Stimulated activated memory B cell treated with anti-CD40 and anti-IgM and Interleukin-4, amounts not matched to agents 10 μg/mL and 1 μg/mL and 100 μg/mL, for 72 hours (primary cell): ENCODE results near the gene CYB5D1.

Experiments used
- ATAC-seq: fragments of 150-1000 bp; cut with Tn5 transposase; 2 replicates; pipeline ENCODE4 v1.10.0; 2021
- H3K27ac Mint-ChIP-seq: one replicate; pipeline ENCODE4 v1.8.0; 2022; ENCODE audit warnings: mild to moderate bottlenecking, mixed read lengths
- H3K27me3 Mint-ChIP-seq: one replicate; pipeline ENCODE4 v1.8.0; 2022; ENCODE audit warnings: mixed read lengths
- H3K36me3 Mint-ChIP-seq: one replicate; pipeline ENCODE4 v1.8.0; 2022; ENCODE audit warnings: mixed read lengths
- H3K4me1 Mint-ChIP-seq: one replicate; pipeline ENCODE4 v1.8.0; 2022; ENCODE audit warnings: mixed read lengths
- H3K4me3 Mint-ChIP-seq: one replicate; pipeline ENCODE4 v1.8.0; 2022; ENCODE audit warnings: mild to moderate bottlenecking, moderate library complexity, mixed read lengths
- H3K9me3 Mint-ChIP-seq: one replicate; pipeline ENCODE4 v1.8.0; 2022; ENCODE audit warnings: mixed read lengths

The CYB5D1 gene

DNA sequence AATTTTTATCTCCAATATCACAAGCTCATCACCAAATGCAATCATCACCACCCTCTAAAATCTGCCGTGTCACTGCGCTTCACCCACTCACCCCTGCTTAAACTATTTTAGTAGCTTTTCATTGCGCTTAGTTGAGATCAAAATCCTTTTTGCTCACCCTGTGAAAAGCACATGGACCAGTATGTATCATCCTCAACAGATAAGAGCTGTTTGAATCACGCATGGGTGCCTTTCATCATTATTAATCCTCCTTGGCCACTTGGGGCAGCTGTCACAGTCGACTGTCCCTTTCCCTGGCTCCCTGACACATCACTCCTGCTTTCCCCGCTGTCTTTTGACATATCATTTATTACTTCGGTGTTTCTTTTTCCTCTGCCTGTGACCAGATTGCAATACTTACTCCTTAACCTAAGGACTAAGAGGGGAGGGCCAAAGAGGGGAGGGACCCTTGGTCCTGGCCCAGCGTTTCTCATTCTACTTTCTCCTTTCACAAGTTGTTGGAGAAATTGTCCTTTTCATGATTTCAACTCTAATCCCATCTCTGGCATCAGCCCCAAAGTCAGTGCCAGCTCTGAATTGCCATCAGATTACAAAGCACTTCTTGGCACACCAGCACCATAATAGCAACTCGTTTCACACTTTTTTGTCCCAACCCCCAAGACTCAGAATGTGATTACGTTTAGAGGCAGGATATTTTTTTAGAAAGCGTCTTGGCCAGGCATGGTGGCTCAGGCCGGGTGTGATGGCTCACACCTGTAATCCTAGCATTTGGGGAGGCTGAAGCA lies 32.4 kb upstream of the CYB5D1 start:
- Mint-ChIP-seq H3K27me3 (peaks cover 14% of the 10 kb centered on the region), H3K4me1 (peaks cover 6% of the 10 kb centered on the region), H3K4me3 (no peak overlapping the region), H3K9me3 (no peaks in the 10 kb centered on the region), H3K36me3 (no peaks in the 10 kb centered on the region), H3K27ac (no peak overlapping the region)
- no peak for ATAC-seq

DNA sequence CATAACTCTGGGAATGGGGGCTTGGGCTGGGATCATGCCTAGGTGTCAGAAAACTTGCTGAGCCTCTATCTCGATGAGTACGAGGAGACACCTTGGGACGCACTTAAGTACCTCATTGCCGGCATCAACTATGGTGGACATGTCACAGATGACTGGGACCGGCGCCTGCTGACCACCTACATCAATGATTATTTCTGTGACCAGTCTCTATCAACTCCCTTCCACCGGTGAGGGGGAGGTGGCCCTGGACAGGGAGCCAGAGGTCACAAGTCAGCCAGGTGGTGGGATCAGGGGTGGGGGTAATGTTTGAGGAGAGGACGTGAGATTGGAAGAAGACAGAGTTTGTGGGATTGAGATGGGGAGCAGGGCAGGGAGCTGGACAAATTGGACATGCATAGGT lies 27.2 kb upstream of the CYB5D1 start:
- no peak overlapping the region for H3K27ac Mint-ChIP-seq
- peaks cover 27% of the 10 kb centered on the region for H3K27me3 Mint-ChIP-seq
- H3K9me3 Mint-ChIP-seq, result no peaks in the 10 kb centered on the region
- no peaks in the 10 kb centered on the region for H3K36me3 Mint-ChIP-seq
- no peak for ATAC-seq
- peaks cover 12% of the 10 kb centered on the region for H3K4me1 Mint-ChIP-seq
- no peak overlapping the region for H3K4me3 Mint-ChIP-seq

DNA sequence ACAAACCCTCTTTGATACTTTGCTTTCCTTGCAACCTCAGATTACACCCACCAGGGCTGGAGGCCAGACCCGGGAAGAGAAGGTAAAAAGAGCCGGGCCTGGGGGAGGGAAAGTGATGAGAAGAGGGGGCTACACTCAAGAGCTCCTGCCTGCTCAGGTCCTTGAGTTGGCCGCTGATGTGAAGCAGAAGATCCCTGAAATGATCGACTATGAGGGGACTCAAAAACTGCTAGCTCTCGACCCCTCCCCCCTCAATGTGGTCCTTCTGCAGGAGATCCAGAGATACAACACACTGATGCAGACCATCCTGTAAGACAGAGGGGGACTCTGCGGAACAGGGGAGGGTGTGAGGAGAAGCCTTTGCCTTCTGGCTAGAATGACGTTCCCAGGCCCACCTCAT lies 26.6 kb upstream of the CYB5D1 start:
- Mint-ChIP-seq H3K36me3 (no peaks in the 10 kb centered on the region), H3K4me3 (no peak overlapping the region), H3K27ac (no peak overlapping the region), H3K27me3 (peaks cover 27% of the 10 kb centered on the region), H3K9me3 (no peaks in the 10 kb centered on the region), H3K4me1 (peaks cover 16% of the 10 kb centered on the region)
- no peak for ATAC-seq

DNA sequence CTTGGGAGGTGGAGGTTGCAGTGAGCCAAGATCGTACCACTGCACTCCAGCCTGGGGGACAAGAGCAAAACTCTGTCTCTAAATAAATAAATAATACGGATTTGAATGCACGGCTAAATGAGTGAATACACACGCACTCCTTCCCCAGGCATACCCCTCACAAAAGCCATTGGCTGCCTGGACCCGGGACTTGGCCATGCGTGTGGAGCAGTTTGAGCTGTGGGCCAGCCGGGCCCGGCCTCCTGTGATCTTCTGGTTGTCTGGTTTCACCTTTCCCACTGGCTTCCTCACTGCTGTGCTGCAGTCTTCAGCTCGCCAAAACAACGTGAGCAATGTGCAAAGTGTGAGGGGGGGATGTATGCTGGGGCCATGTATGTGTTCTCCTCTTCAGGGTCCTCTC lies 25.4 kb upstream of the CYB5D1 start:
- H3K27ac Mint-ChIP-seq, result no peak overlapping the region
- ATAC-seq, result no peak
- H3K36me3 Mint-ChIP-seq, result no peaks in the 10 kb centered on the region
- H3K27me3 Mint-ChIP-seq, result peaks cover 27% of the 10 kb centered on the region
- no peak overlapping the region for H3K4me3 Mint-ChIP-seq
- no peaks in the 10 kb centered on the region for H3K9me3 Mint-ChIP-seq
- H3K4me1 Mint-ChIP-seq, result peaks cover 28% of the 10 kb centered on the region

DNA sequence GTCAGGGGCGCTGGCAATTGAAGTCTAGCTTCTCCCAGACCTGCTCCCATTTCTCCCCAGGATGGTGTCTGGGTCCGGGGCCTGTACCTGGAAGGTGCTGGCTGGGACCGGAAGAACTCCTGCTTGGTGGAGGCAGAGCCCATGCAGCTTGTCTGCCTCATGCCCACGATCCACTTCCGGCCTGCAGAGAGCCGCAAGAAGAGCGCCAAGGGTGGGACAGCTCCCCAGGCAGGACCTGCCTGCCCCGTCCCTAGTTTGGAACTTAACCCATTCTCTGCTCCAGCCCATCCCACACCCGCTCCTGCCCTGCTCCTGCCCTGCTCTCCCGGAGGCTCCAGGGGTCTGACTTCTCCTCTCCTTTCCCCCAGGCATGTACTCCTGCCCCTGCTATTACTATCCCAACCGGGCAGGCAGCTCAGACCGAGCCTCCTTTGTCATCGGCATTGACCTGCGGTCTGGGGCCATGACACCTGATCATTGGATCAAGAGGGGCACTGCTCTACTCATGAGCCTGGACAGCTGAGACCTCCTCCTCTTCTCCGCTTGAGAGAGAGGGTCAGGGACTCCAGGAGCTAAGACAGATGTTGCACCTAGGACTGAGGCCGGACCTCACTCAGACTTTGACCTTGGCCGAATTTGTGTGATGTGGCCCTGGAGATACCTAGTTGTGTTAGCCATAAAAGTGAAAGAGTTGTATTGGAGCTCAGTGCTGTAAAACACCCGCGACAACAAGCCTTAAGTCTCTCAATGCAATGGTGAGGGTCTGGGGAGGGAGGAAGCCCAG lies 24.6 kb upstream of the CYB5D1 start:
- no peaks in the 10 kb centered on the region for H3K9me3 Mint-ChIP-seq
- ATAC-seq, result no peak
- peak overlapping the region; percentile 88 for H3K4me3 Mint-ChIP-seq
- H3K4me1 Mint-ChIP-seq, result peaks cover 32% of the 10 kb centered on the region
- peak overlapping the region; percentile 85 for H3K27ac Mint-ChIP-seq
- peaks cover 27% of the 10 kb centered on the region for H3K27me3 Mint-ChIP-seq
- H3K36me3 Mint-ChIP-seq, result no peaks in the 10 kb centered on the region

DNA sequence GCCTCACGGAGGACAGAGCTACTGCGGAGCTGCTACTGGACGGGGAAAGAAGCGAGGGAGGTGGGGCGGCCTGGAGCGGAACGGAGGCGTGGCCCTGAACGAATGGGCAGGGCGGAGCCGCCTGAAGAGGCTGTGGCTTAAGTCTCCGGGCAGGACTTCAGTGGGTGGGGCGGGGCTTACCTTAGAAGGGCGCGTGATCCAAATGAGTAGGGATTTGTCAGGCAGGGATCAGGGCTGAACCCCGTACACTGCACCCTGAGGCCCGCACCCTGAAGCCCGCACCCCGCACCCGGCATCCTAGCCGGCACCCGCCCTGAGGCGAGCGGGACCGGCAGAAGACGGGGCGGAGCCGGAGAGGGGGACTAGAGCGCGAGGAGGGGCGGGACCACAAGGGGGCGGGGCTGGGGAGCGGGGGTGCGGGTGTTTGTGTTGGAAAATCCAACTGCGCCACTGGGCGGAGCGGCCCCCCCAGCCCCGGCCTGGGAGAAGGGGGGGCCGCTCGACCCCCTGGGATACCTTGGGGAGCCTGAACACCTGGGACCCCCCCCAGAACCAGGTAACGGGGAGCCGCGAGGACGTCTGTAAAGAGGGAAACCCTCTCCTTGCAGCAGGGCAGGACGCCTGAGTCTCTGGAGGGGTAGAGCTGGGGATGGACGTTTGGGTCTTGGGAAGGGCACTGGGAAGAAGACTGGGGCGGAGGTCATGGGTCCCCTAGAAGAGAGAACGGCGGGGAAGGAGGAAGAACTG lies 23.8 kb upstream of the CYB5D1 start, which contains the start of gene KDM6B:
Gene KDM6B (plus strand): TSS at position 423 of the 747 bp plus-strand sequence. CDS start 11,338 bp downstream, outside the sequence.
- Mint-ChIP-seq H3K9me3 (no peaks in the 10 kb centered on the region), H3K27me3 (peaks cover 27% of the 10 kb centered on the region), H3K36me3 (no peaks in the 10 kb centered on the region), H3K4me3 (peak within 1 kb of the TSS; percentile 88), H3K27ac (peak within 1 kb of the TSS; percentile 85), H3K4me1 (peaks cover 40% of the 10 kb centered on the region)
- ATAC-seq, result peak; percentile 82

DNA sequence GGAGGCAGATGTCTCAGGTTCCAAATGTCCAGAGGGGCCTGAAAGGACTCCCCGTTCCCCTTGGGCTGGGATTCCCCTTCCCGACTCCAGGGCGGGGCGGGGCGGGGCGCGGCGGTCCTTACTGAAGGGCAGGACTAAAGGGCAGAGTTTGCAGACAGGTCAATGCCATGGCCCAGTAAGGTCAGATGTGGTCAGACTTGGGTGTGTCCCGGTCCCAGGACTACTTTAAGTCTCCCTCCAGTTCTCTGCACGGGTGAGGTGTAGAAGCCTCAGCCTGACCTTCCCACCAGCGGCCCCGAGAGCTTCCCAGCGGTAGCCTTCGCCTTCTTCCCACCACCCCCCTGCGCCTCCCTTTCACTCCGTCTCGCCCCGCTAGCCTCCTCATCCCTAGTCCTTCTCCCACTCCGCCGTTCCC lies 23.3 kb upstream of the CYB5D1 start:
- no peaks in the 10 kb centered on the region for H3K9me3 Mint-ChIP-seq
- no peaks in the 10 kb centered on the region for H3K36me3 Mint-ChIP-seq
- H3K4me3 Mint-ChIP-seq, result peak overlapping the region; percentile 88
- peaks cover 27% of the 10 kb centered on the region for H3K27me3 Mint-ChIP-seq
- ATAC-seq, result peak; percentile 59
- peak overlapping the region; percentile 85 for H3K27ac Mint-ChIP-seq
- H3K4me1 Mint-ChIP-seq, result peaks cover 45% of the 10 kb centered on the region

DNA sequence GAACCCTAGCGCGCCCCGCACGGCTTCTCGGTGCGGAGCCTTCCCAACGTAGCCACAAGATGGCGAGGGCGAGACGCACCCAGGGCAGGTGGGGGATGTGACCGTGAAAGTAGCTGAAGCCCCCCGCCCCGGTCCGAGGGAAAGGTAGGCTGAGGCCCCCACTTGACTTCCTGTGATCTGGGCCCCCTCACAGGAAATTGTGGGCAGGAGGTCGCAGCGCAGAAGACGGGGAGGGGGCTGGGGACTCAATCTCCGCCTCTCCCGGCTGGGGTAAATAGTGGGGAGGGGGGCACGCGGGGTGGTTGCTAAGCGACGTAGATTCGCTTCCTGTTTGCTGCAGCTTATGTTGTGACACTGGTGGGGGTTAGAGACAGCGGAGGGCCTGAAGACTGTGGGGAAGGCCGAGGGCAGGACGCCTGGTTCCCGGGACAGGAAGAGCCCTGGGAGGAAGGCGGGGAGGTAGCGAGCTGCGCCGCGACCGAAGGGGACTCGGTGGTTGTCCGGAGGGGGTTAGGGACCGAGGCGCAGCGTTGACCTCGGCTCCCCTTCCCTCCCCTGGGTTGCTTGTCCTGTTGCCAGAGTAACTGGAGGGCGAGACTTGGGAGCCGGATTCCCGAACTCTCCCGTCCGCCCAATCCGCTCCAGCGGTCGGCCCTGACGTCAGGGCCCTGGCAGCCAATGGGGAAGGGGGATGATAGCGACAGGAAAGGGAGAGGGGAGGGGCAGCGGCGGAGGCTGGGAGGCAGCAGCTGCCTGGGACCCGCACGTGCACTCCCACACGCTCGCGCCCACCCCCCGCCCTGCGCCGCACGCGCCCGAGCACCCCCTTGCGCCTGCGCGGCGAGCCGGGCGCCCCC lies 22.6 kb upstream of the CYB5D1 start:
- Mint-ChIP-seq H3K27ac (peak overlapping the region; percentile 85), H3K4me1 (peaks cover 51% of the 10 kb centered on the region), H3K36me3 (no peaks in the 10 kb centered on the region)

DNA sequence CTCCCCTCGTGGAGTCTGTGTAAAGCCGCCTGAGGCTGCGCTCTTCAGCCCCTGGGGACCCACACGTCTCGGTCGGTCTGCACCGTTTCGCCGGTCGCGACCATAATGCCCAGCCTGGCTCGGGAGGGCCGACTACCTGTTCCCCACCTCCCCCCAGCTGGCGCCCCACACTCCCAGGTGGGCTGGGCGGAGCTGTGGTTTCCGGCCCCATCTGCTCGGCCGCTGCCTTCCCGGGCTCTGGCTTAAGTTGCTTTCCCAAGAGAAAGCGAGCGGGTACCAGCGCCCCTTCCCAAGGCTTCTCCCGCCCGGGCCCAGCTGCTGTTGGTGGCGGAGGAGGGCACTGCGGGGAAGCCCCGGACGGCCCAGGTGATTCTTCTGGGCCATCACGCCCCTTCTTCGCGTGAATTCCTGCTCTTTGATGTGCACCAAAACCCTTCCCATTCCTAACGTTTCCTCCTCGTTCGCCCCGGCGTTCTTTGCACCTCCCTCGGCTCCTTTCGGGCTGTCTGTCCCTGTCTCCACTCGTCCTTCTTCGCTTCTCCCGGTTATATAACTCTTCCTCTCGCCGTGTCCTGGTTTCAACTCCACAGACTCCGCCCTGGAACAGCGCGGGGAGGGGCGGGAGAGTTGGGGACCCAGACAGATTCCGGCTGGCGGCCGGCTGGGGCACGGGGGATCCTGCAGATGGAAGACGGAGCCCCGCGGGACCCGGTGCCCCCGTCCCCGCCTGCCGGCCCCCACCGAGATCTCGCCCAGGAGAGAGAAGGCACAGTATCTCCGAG lies 21.8 kb upstream of the CYB5D1 start:
- peak overlapping the region; percentile 88 for H3K4me3 Mint-ChIP-seq
- no peaks in the 10 kb centered on the region for H3K36me3 Mint-ChIP-seq
- H3K27ac Mint-ChIP-seq, result peak overlapping the region; percentile 85
- peak; percentile 63 for ATAC-seq
- H3K27me3 Mint-ChIP-seq, result peaks cover 26% of the 10 kb centered on the region
- no peaks in the 10 kb centered on the region for H3K9me3 Mint-ChIP-seq
- peaks cover 59% of the 10 kb centered on the region for H3K4me1 Mint-ChIP-seq

More for the DNA sequence above, 22.6 kb upstream of the CYB5D1 start:
- ATAC-seq, result peak; percentile 72
- H3K9me3 Mint-ChIP-seq, result no peaks in the 10 kb centered on the region
- H3K27me3 Mint-ChIP-seq, result peaks cover 27% of the 10 kb centered on the region
- peak overlapping the region; percentile 88 for H3K4me3 Mint-ChIP-seq

DNA sequence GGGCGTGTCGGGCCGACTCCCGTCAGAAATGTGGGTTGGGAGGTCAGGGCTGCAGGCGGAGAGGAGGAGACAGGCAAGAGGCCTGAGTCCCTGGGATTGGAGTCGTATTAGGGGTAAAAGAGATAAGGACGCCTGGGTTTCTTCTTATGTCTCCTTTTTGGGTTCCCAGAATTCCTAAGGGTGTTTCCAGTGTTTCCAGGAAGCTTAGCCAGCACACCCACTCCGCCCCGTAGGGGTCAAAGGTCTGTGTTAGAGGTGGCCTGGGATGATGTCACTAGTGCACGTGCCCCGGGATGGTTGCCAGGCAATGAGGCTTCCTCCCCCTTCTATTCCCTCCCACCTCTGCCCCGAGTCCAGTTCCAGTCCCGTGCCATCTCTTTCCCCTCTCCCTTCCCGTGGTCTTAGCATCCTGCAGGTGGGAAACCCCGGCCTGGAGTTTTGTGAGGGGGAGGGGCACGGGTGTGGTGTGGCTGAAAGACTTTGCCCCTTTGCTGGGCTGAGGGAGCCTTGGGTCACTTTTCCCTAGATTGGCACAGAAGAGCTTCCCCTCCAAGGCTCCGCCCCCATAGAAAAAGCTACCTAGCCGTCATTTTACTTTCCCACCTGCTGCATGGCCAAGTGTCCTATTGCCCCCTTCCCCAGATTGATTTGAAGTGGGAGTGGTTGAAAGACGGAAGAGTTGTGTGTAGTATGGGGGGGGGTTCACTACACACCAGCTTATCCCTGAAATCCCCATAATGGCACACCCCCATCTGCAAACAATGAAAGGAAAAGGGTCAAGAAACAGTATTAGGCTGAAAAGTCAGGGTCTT lies 21.0 kb upstream of the CYB5D1 start:
- H3K9me3 Mint-ChIP-seq, result no peaks in the 10 kb centered on the region
- H3K27ac Mint-ChIP-seq, result peak overlapping the region; percentile 85
- peak overlapping the region; percentile 88 for H3K4me3 Mint-ChIP-seq
- H3K36me3 Mint-ChIP-seq, result no peaks in the 10 kb centered on the region
- no peak for ATAC-seq
- peaks cover 67% of the 10 kb centered on the region for H3K4me1 Mint-ChIP-seq
- peaks cover 18% of the 10 kb centered on the region for H3K27me3 Mint-ChIP-seq

DNA sequence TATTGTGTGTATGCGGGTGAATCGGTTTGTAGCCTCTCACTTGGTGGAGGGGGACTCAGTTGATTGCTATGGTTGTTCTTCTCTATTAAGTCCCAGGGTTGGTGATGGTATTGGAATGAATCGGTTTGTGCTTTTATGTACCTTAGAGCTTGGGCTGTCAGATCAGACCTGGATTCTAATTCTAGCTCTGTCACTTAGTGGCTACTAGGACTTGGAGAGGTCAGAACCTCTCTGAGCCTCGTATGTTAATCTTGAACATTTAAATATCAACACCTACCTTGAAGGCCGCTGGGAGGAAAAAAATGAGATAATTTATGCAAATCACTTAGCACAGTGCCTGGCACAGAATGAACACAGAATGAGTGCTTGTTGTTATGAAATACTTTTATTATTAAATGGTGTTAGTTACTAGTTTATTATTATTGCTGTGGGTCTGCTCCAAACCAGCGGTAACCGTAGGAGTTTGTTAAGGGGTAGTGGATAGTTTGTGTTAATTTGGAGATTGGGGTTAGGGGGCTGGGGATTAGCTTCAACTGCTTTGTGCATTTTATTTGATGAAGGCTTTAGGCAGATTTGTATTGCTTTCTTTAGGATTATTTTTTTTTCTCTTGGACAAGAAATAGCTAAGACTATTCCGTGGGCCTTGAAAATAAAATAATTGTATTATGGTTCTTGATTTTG lies 20.3 kb upstream of the CYB5D1 start:
- H3K36me3 Mint-ChIP-seq, result no peaks in the 10 kb centered on the region
- no peaks in the 10 kb centered on the region for H3K9me3 Mint-ChIP-seq
- peak overlapping the region; percentile 85 for H3K27ac Mint-ChIP-seq
- no peak for ATAC-seq
- peaks cover 11% of the 10 kb centered on the region for H3K27me3 Mint-ChIP-seq
- peak overlapping the region; percentile 88 for H3K4me3 Mint-ChIP-seq
- peaks cover 73% of the 10 kb centered on the region for H3K4me1 Mint-ChIP-seq

DNA sequence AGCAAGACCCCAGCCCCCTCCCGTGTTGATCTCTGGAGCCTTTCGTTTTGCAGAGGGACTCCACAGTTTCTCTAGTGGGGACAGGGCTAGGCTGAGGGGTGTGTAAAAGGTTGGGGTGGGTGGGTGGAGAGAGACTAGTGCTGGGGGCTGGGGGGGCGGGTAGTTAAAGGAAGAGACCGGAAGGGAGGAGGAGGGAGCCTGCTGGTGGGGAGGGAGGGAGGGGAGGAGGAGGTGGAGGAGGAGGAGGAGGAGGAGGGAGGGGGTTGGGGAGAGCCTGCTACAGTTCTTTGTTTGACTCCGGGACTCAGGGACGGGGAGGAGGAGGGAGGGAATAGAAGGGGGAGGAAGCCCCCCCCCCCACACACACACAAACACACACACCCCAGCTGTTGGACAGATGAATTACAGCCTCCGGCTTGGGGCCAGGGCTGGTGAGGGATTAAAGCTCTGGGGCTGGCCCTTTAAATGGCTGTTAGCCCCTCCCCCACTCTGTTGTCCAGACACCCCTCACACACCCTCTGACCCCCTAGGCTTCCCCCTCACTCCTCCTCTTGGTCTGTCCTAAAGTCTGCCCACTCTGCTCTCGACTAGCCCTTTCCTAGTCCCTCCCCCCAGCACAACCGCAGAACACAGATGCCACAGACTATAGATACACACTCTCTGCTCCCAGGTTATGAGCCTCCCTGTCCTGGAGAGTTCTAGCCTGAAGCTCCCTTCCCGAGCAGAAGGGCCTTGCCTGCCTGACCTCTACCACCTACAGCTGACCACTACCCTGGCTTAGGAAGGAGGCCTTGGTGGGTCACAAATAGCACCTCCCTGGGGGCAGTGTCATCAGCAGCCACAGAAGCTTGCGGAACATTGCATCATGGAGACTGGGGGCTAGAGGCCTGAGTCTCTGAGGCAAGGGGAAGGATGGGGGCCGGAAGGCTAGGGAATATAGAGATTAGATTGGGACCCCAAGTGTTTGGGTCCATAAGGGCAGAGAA lies 19.4 kb upstream of the CYB5D1 start:
- H3K4me1 Mint-ChIP-seq, result peaks cover 72% of the 10 kb centered on the region
- no peaks in the 10 kb centered on the region for H3K36me3 Mint-ChIP-seq
- H3K9me3 Mint-ChIP-seq, result no peaks in the 10 kb centered on the region
- H3K27me3 Mint-ChIP-seq, result peaks cover 2% of the 10 kb centered on the region
- H3K4me3 Mint-ChIP-seq, result peak overlapping the region; percentile 88
- peak overlapping the region; percentile 85 for H3K27ac Mint-ChIP-seq
- no peak for ATAC-seq
